GM12873 (cell line): ENCODE data around the gene AGAP6.
"Not testable (repeated sequence)": the region's sequence is repeated elsewhere in the genome, so short reads cannot be mapped to it uniquely, and the experiment has no call there.

ENCODE experiments used
- TF ChIP-seq, protein P1 (sequence below): IDR thresholded peaks from 2 replicates; pipeline ENCODE4 v1.5.1; 2012; ENCODE audit warnings: low read depth, mild to moderate bottlenecking, moderate library complexity, low read length, control low read depth; ENCODE audit not compliant: insufficient read depth; ENCODE audit errors: missing control alignments

AGAP6 gene

GRCh38 chr10:49988376-49988775 lies at the start of gene AGAP6:
TSS of gene AGAP6 (plus strand) at chr10:49988406. CDS start at chr10:49988716, 310 bp downstream.
- TF ChIP-seq, protein P1, sequence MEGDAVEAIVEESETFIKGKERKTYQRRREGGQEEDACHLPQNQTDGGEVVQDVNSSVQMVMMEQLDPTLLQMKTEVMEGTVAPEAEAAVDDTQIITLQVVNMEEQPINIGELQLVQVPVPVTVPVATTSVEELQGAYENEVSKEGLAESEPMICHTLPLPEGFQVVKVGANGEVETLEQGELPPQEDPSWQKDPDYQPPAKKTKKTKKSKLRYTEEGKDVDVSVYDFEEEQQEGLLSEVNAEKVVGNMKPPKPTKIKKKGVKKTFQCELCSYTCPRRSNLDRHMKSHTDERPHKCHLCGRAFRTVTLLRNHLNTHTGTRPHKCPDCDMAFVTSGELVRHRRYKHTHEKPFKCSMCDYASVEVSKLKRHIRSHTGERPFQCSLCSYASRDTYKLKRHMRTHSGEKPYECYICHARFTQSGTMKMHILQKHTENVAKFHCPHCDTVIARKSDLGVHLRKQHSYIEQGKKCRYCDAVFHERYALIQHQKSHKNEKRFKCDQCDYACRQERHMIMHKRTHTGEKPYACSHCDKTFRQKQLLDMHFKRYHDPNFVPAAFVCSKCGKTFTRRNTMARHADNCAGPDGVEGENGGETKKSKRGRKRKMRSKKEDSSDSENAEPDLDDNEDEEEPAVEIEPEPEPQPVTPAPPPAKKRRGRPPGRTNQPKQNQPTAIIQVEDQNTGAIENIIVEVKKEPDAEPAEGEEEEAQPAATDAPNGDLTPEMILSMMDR: not testable (repeated sequence)

- TF ChIP-seq, protein P1: not testable (repeated sequence)
Measured at GRCh38 chr10:49941447-49942338, 46.5 kb upstream of the AGAP6 start, which contains the start of the genes PARG and TIMM23B. TSS of gene PARG (minus strand) at chr10:49942027. CDS start at chr10:49941725, 302 bp downstream. TSS of gene TIMM23B (plus strand) at chr10:49942053. CDS start at chr10:49942195, 142 bp downstream.

DNA sequence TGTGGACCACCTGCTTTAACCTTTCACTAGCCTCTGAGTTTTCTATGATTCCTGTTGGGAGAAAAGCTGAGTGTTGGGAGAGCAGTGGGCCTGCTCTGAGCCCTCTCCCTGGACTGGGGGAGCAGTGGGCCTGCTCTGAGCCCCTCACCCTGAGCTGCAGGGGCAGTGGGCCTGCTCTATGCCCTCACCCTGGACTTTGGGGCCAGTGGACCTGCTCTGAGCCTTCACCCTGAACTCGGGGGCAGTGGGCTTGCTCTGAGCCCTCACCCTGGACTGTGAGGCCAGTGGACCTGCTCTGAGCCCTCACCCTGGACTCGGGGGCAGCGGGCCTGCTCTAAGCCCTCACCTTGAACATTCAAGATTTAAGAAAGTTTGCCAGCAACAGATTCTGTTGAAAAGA lies 33.4 kb downstream of the AGAP6 start:
- TF ChIP-seq, protein P1: no peak

GRCh38 chr10:50025627-50026026 lies 37.4 kb downstream of the AGAP6 start:
- TF ChIP-seq, protein P1: no peak

GRCh38 chr10:50027195-50027594 lies 39.0 kb downstream of the AGAP6 start:
- TF ChIP-seq, protein P1: no peak

- TF ChIP-seq, protein P1: no peak
Measured at GRCh38 chr10:50033481-50033880, 45.3 kb downstream of the AGAP6 start.

DNA sequence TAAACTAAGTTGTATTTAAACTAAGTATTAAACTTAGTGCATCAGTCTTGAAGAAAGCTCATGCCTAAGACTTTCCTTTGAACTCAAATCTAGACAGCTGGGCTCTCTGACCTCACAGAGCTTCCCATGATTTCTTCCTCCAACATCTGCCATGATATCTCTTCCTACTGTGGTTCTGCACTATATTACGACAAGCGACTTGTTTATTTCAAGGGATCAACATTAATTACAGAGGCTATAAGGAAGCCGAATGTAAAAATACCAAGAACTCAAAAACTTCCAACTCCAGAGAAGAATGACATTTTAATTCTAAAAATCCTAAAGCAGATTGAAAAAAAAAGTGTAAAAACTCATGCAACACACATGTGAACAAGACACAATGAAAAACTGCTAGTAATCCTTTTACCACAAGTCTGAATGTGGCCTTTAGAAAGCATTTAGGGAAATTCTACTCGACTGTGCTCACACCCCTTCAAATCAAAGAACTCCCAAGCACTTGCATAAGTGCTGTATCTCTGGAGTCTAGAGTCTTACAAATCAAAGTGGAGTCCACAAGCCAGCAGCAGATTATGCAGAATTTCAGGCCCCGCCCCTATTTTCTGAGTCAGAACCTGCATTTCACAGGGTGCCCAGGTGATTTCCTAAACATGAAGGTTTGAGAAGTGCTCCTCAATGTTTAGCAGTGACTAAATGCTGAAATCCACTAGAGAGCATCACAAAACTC lies 56.9 kb downstream of the AGAP6 start:
- TF ChIP-seq, protein P1: no peak
